ENCODE measurements around the gene B3GALT5. TPM values are rescaled to one million over a fixed set of nuclear protein-coding genes. Genes with fewer than 3 reads are reported as not detected.

Gene B3GALT5
- polyA plus RNA-seq, 3 donors: not detected

- peaks cover 0 to 13% (median 9%) of the 10 kb centered on the region in 3 donors for H3K27me3 Mint-ChIP-seq (ENCODE audit: low read depth in 3 of 3)
- no peak for TF ChIP-seq CTCF (IDR thresholded peaks at IDR 0.05)
- no peaks in the 10 kb centered on the region for H3K36me3 Mint-ChIP-seq
- Histone ChIP-seq H3K36me3 (replicated peaks in 1 of 2; ENCODE audit: control insufficient read depth in 1 of 2, insufficient read depth in 2 of 2, low read length in 2 of 2) (no peaks in the 10 kb centered on the region), H3K27me3 (ENCODE audit: control insufficient read depth in 2 of 2, insufficient read depth in 2 of 2, low read length in 2 of 2) (no peaks in the 10 kb centered on the region), H3K4me3 (replicated peaks in 1 of 3; ENCODE audit: low read depth in 2 of 3, low read length in 3 of 3) (no peak overlapping the region), H3K27ac (ENCODE audit: low read depth in 1 of 2, low read length in 2 of 2) (no peak overlapping the region), H3K9ac (ENCODE audit: insufficient read depth, low read length, poor library complexity, severe bottlenecking) (no peak overlapping the region), H3K4me2 (replicated peaks; ENCODE audit: extremely low read depth, low read length, poor library complexity, severe bottlenecking) (no peak overlapping the region), H3K4me1 (ENCODE audit: control insufficient read depth in 1 of 2, insufficient read depth in 2 of 2, low read length in 2 of 2) (no peaks in the 10 kb centered on the region), H3K9me3 (replicated peaks in 1 of 2; ENCODE audit: control insufficient read depth in 1 of 2, insufficient read depth in 1 of 2, low read length in 2 of 2) (no peaks in the 10 kb centered on the region), H4K20me1 (ENCODE audit: insufficient read depth, low read length) (no peaks in the 10 kb centered on the region), H2AFZ (ENCODE audit: insufficient read depth, low read depth, low read length, poor library complexity, severe bottlenecking) (no peak overlapping the region), H3K79me2 (ENCODE audit: insufficient read depth, low read length) (no peaks in the 10 kb centered on the region)
- H3K27ac Mint-ChIP-seq: no peak overlapping the region
- no peak for DNase-seq
- 80% methylated on average over 1 of the region's 3 CpGs for WGBS (ENCODE audit: insufficient coverage)
- intact Hi-C loops (cut with micrococcal nuclease): no loop called here
- H3K4me1 Mint-ChIP-seq: no peaks in the 10 kb centered on the region
- no peak overlapping the region for H3K4me3 Mint-ChIP-seq
- H3K9me3 Mint-ChIP-seq: peaks cover 0 to 3% (median 0%) of the 10 kb centered on the region in 7 donors
Observed at GRCh38 chr21:39645331-39645730, 32.6 kb downstream of the B3GALT5 start.

- H3K79me2 ChIP-seq (ENCODE audit: insufficient read depth, low read length): no peaks in the 10 kb centered on the region
- no peaks in the 10 kb centered on the region for H3K36me3 ChIP-seq (replicated peaks in 1 of 2; ENCODE audit: control insufficient read depth in 1 of 2, insufficient read depth in 2 of 2, low read length in 2 of 2)
- DNase-seq: no peak
- H3K9ac ChIP-seq (ENCODE audit: insufficient read depth, low read length, poor library complexity, severe bottlenecking): no peak overlapping the region
- no peak overlapping the region for H3K4me3 ChIP-seq (replicated peaks in 1 of 3; ENCODE audit: low read depth in 2 of 3, low read length in 3 of 3)
- no peaks in the 10 kb centered on the region for H4K20me1 ChIP-seq (ENCODE audit: insufficient read depth, low read length)
- H3K27ac ChIP-seq (ENCODE audit: low read depth in 1 of 2, low read length in 2 of 2): no peak overlapping the region
- no peaks in the 10 kb centered on the region for H3K4me1 Mint-ChIP-seq
- H3K27me3 Mint-ChIP-seq (ENCODE audit: low read depth in 3 of 3): peaks cover 0 to 9% (median 8%) of the 10 kb centered on the region in 3 donors
- no peak overlapping the region for H2AFZ ChIP-seq (ENCODE audit: insufficient read depth, low read depth, low read length, poor library complexity, severe bottlenecking)
- no peaks in the 10 kb centered on the region for H3K36me3 Mint-ChIP-seq
- H3K4me1 ChIP-seq (ENCODE audit: control insufficient read depth in 1 of 2, insufficient read depth in 2 of 2, low read length in 2 of 2): no peaks in the 10 kb centered on the region
- H3K4me3 Mint-ChIP-seq: no peak overlapping the region
- peaks cover 0 to 6% (median 1%) of the 10 kb centered on the region in 7 donors for H3K9me3 Mint-ChIP-seq
- intact Hi-C loops (cut with micrococcal nuclease): no loop called here
- no peak overlapping the region for H3K27ac Mint-ChIP-seq
- H3K4me2 ChIP-seq (replicated peaks; ENCODE audit: extremely low read depth, low read length, poor library complexity, severe bottlenecking): no peak overlapping the region
- no peaks in the 10 kb centered on the region for H3K27me3 ChIP-seq (ENCODE audit: control insufficient read depth in 2 of 2, insufficient read depth in 2 of 2, low read length in 2 of 2)
- TF ChIP-seq CTCF (IDR thresholded peaks at IDR 0.05): no peak
- 37% methylated on average over 5 of the region's 6 CpGs for WGBS (ENCODE audit: insufficient coverage)
- no peaks in the 10 kb centered on the region for H3K9me3 ChIP-seq (replicated peaks in 1 of 2; ENCODE audit: control insufficient read depth in 1 of 2, insufficient read depth in 1 of 2, low read length in 2 of 2)
Observed at GRCh38 chr21:39647476-39647875, 34.7 kb downstream of the B3GALT5 start.
